ENCODE data around the gene ITGA3.

DNA sequence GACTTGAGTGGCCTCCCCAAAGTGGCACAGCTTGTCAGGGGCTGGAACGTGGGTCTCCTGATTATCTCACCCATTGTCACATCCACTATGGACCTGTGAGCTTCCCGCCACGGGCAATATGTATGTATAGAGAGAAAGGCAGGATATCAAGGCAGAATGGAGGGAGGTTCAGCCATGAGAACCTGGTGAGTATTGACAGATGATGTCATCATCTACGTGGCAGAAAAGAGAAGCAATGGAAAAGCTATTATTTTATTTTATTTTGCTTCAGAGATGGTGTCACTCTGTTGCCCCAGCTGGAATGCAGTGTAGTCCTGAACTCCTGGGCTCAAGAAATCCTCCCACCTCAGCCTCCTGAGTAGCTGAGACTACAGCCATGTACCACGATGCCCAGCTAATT is 25.8 kb downstream of the ITGA3 start:
- TF ChIP-seq, protein P1, sequence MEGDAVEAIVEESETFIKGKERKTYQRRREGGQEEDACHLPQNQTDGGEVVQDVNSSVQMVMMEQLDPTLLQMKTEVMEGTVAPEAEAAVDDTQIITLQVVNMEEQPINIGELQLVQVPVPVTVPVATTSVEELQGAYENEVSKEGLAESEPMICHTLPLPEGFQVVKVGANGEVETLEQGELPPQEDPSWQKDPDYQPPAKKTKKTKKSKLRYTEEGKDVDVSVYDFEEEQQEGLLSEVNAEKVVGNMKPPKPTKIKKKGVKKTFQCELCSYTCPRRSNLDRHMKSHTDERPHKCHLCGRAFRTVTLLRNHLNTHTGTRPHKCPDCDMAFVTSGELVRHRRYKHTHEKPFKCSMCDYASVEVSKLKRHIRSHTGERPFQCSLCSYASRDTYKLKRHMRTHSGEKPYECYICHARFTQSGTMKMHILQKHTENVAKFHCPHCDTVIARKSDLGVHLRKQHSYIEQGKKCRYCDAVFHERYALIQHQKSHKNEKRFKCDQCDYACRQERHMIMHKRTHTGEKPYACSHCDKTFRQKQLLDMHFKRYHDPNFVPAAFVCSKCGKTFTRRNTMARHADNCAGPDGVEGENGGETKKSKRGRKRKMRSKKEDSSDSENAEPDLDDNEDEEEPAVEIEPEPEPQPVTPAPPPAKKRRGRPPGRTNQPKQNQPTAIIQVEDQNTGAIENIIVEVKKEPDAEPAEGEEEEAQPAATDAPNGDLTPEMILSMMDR (IDR thresholded peaks at IDR 0.05; ENCODE audit: low read length): no peak
- TF ChIP-seq EZH2 (IDR thresholded peaks at IDR 0.05; ENCODE audit: borderline replicate concordance, low read length): no peak
